Stimulated activated CD4-positive, alpha-beta T cell treated with anti-CD3 and anti-CD28 coated beads, Interleukin-15, amount 100 ng/mL, for 24 hours (primary cell): ENCODE data around the gene COPG1.
"Not testable (repeated sequence)": the region's sequence is repeated elsewhere in the genome, so short reads cannot be mapped to it uniquely, and the experiment has no call there.

Experiments used
- DNase-seq: peaks from one replicate; pipeline ENCODE4 v3.0.0-alpha.2; 2020

Gene COPG1

GRCh38 chr3:129249284-129250065, at the start of gene COPG1:
Gene COPG1, plus strand, starts transcription at chr3:129249606. Its CDS starts 104 bp downstream, at chr3:129249710.
- peak; percentile 88 for DNase-seq

- DNase-seq, result no peak
These were observed 44.9 kb upstream of the COPG1 start for GRCh38 chr3:129204473-129204872.

GRCh38 chr3:129205109-129205832, 44.1 kb upstream of the COPG1 start:
- DNase-seq, result no peak

GRCh38 chr3:129207479-129207878, 41.9 kb upstream of the COPG1 start:
- DNase-seq, result no peak

- no peak for DNase-seq
These were observed 38.1 kb upstream of the COPG1 start for GRCh38 chr3:129211345-129211744.

- no peak for DNase-seq
These were observed 37.6 kb upstream of the COPG1 start for GRCh38 chr3:129211772-129212171.

- DNase-seq, result no peak
These were observed 36.2 kb upstream of the COPG1 start for GRCh38 chr3:129213238-129213637.

- no peak for DNase-seq
These were observed 30.7 kb upstream of the COPG1 start for GRCh38 chr3:129218742-129219141.

GRCh38 chr3:129224387-129224786, 25.0 kb upstream of the COPG1 start:
- not testable (repeated sequence) for DNase-seq

- DNase-seq, result peak; percentile 36
These were observed 24.4 kb upstream of the COPG1 start for GRCh38 chr3:129224984-129225393.

GRCh38 chr3:129226374-129226773, 23.0 kb upstream of the COPG1 start:
- no peak for DNase-seq

- DNase-seq, result no peak
These were observed 20.4 kb upstream of the COPG1 start for GRCh38 chr3:129228891-129229585.

- DNase-seq, result peak; percentile 44
These were observed 18.9 kb upstream of the COPG1 start for GRCh38 chr3:129230311-129231019.

GRCh38 chr3:129231331-129232119, 17.9 kb upstream of the COPG1 start:
- no peak for DNase-seq

GRCh38 chr3:129233538-129233937, 15.9 kb upstream of the COPG1 start:
- no peak for DNase-seq

GRCh38 chr3:129234441-129234840, 15.0 kb upstream of the COPG1 start:
- DNase-seq, result no peak

- DNase-seq, result no peak
These were observed 14.0 kb upstream of the COPG1 start for GRCh38 chr3:129235344-129235917.

- DNase-seq, result peak; percentile 37
These were observed 10.3 kb upstream of the COPG1 start for GRCh38 chr3:129238945-129239705.

- no peak for DNase-seq
These were observed 9.4 kb upstream of the COPG1 start for GRCh38 chr3:129239991-129240390.

- no peak for DNase-seq
These were observed 9.0 kb upstream of the COPG1 start for GRCh38 chr3:129240436-129240835.

- DNase-seq, result no peak
These were observed 4.3 kb upstream of the COPG1 start for GRCh38 chr3:129245141-129245540.
